ENCODE results near the gene EPN2.

EPN2 gene

DNA sequence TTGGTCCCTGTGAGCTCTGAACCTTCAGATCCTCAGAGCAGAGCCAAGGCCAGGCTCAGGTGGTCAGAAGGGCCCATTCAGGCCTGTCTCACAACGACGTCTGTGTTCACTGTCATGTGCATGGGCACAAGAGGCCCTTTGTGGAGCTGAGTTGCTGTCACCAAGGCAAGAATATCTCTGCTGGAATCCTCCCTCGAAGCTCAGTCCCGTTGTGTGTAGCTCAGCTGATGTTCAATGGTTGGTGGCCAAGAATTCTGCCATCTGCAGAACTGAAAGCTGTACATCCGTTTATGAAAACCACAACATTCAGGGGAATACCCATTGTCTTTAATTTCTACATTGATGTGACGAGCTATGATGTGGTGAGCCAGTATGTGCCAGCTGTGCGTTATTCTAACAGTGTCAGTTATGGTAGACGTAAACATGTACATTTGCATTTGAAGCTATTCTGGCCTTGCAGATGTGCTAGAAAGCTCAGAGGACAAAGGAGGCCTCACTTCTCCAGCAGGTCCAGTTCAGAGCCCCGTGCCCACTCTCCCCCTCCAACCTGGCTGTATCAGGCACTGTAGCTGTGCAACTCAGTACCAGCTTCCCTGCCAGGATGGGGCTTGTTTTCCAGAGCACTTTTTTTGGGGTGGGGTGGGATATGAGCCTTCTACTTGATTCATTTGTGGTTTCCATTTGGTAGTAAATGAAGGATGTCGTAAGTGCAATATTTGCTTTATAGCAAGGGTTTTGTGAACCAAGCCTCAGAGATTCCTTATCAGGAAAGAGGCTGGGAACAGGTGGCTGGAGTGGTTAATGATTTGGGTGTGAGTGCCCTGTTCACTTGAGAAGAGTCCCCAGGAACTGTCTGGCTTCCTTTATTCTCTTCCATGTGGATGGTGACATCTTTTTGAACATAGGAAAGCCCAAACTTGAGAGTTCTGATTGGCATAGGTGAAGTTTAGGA, 69.3 kb downstream of the EPN2 start:
- DNase-seq (ENCODE audit: low read depth, low spot score), result no peak

GRCh38 chr17:19307521-19307920, 70.4 kb downstream of the EPN2 start:
- no peak for DNase-seq (ENCODE audit: low read depth, low spot score)
- no peak overlapping the region for H3K27ac ChIP-seq

More for the DNA sequence above, 69.3 kb downstream of the EPN2 start:
- no peak overlapping the region for H3K27ac ChIP-seq

DNA sequence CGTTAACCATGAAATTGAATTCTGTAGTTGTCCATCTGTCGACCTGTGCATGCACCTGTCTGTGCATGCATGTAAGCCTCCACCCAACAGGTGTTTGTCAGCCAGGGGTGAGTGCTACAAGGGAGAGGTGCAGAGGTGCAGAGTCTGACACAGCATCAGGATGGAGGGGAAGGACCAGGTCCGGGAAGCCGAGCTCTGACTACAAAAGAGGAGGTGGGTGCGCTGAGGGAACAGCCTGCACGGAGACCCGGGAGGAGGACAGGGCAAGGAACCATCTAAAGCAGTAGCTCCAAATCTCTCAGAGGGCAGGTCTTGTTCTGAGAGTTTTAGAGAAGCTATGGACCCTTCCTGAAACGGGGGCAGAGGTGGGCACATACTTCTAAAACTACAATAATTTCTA, 71.2 kb downstream of the EPN2 start:
- no peak overlapping the region for H3K27ac ChIP-seq

GRCh38 chr17:19309701-19310100, 72.5 kb downstream of the EPN2 start:
- DNase-seq (ENCODE audit: low read depth, low spot score), result no peak

More for the DNA sequence above, 71.2 kb downstream of the EPN2 start:
- DNase-seq (ENCODE audit: low read depth, low spot score), result no peak

GRCh38 chr17:19310151-19310550, 73.0 kb downstream of the EPN2 start:
- DNase-seq (ENCODE audit: low read depth, low spot score), result no peak
- no peak overlapping the region for H3K27ac ChIP-seq

More at GRCh38 chr17:19309701-19310100, 72.5 kb downstream of the EPN2 start:
- no peak overlapping the region for H3K27ac ChIP-seq

DNA sequence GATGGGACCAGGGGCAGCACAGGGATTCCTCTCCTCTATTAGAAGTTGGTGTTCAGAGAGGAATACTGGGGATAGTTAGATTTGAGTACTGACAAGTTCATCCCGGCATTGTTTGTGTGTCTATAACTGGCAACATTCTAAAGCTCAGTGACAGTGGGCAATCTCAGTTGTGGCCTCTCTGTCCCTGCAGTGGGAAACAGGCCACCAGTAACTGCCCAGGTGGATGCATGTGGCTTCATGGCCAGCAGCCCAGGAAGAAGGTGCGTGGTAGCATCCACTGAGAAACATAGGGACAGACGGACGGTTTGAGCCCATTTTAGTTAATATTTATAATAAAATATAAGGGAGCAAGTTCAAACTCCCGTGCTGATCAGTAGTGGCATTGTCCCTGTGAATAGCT, 73.8 kb downstream of the EPN2 start:
- no peak for DNase-seq (ENCODE audit: low read depth, low spot score)
- no peak overlapping the region for H3K27ac ChIP-seq

- DNase-seq (ENCODE audit: low read depth, low spot score), result no peak
- no peak overlapping the region for H3K27ac ChIP-seq
Measured at GRCh38 chr17:19311421-19312215, 74.5 kb downstream of the EPN2 start.

DNA sequence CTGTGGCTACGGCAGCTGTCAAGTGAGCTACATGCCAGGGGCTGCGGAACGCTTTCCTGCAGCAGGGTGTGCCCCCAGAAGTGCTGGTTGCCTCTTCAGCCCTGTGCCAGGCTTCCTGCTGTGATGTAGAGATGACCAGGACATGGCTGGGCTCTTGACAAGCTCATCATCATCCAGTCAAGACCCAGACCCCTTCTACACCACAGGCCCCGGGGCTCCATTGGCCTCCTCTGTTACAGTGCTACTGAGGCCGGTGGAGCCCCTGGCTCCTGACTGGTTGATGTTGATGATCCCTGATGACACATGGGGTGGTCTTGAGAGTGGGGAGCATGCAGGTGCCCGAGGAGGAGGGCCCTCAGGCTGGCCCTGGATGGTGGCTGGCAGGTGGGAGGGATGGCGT, 75.2 kb downstream of the EPN2 start:
- no peak overlapping the region for H3K27ac ChIP-seq
- no peak for DNase-seq (ENCODE audit: low read depth, low spot score)

- no peak overlapping the region for H3K27ac ChIP-seq
- DNase-seq (ENCODE audit: low read depth, low spot score), result no peak
Measured at GRCh38 chr17:19313066-19313745, 76.0 kb downstream of the EPN2 start.

DNA sequence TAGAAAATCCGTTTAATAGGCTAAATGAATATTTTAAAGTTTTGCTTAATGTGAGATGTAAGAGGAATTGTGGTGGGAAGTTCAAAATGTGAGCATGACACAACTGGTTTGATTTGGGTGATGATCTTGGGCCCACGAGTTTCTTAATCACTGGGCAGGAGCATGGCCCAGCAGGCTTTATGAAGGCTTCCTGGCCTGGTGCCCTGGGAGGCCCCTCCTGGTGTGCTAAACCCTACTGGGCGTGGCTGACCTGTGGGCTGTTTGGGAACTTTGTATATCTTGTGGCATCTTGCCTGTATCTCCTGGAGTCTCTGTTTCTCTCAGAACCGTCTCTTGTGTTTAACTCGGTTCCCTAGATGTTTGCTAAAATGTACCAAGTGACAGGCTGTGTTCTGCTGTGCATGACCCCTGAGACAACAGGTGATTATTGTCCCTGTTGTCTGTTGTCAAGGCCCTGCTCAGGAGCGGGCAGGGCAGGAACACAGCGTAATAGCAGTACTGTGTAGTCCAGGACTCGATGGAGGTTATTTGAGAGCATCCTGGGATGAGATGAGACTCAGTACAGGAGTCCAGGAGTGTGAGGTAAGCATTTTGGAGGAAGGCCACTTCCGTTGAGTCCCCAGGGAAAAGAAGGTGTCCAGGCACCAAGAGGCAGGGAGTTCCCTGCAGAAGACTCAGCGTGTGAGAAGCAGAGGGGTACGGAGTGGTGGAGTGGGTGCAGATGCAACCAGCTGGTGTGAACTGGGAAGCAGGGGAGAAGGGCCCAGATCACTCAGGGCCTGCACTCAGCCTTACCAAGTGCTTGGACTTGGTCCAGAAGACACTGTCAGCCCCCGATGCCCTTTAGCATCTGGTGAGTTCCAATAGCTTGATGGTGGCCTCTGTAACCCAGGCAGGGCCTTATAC, 76.8 kb downstream of the EPN2 start:
- no peak for DNase-seq (ENCODE audit: low read depth, low spot score)
- no peak overlapping the region for H3K27ac ChIP-seq

DNA sequence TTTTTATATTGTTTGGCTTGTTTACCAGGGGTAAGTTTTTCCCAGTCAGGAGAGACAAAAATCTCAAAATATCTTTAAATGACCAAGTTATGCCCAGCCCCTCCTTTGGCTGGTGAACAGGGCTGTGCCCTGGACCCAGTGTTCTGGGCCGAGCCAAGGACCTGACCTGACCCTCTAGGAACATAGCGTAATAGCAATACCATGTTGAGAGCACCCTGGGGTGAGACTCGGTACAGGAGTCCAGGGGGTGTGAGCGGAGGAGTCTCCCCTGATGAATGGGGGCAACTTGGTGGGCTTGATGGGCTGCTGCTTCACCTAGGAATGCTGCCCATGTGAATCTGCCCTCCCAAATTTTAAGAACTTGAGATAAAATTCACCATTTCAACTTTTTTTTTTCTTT, 77.9 kb downstream of the EPN2 start:
- DNase-seq (ENCODE audit: low read depth, low spot score), result no peak
- no peak overlapping the region for H3K27ac ChIP-seq

DNA sequence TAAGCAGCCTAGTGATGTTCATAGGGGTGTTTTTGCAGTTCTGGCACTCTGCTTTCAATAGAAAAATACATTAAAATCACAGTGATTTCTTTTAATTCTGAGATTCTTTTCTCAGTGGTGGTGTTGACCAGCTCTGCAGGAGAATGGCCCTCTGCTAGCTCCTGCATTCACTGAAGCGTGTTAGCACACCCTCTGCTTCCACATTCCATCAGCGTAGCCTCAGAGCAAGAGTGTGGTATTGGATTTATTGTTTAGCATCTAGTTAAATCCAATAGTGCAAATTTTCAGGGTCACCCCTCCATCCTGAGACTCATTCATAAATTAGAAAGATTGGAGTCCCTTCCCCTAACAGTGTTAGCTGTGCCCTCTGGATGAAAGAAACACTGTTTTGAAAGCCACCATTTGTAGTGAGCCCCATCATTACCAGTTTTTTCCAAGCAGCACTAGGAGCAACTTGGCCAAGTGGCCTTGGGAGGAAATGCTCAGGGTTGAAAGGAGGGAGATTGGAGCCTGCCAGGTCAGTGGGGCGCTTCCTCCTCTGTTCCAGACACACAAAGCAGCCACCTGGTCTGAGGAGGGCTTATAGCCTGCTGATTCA, 79.7 kb downstream of the EPN2 start:
- DNase-seq (ENCODE audit: low read depth, low spot score), result no peak
- H3K27ac ChIP-seq, result no peak overlapping the region

GRCh38 chr17:19317359-19318095, 80.4 kb downstream of the EPN2 start:
- DNase-seq (ENCODE audit: low read depth, low spot score), result no peak
- no peak overlapping the region for H3K27ac ChIP-seq

GRCh38 chr17:19318611-19319010, 81.4 kb downstream of the EPN2 start:
- DNase-seq (ENCODE audit: low read depth, low spot score), result no peak
- no peak overlapping the region for H3K27ac ChIP-seq

- DNase-seq (ENCODE audit: low read depth, low spot score), result no peak
- no peak overlapping the region for H3K27ac ChIP-seq
Measured at GRCh38 chr17:19319771-19320505, 82.8 kb downstream of the EPN2 start.

- no peak for DNase-seq (ENCODE audit: low read depth, low spot score)
- H3K27ac ChIP-seq, result no peak overlapping the region
Measured at GRCh38 chr17:19320876-19321275, 83.7 kb downstream of the EPN2 start.

- H3K27ac ChIP-seq, result no peak overlapping the region
- DNase-seq (ENCODE audit: low read depth, low spot score), result no peak
Measured at GRCh38 chr17:19321481-19322128, 84.4 kb downstream of the EPN2 start.

Data from epithelial cell of prostate (primary cell).